DMS114 treated with DMSO at 0.1 percent for 48 hours (cell line): Measurements from ENCODE around the gene RFLNA.

ENCODE experiments used
- DNase-seq: peaks from one replicate; lab custom pipeline; 2025; ENCODE audit not compliant: unreplicated experiment; lab: John Stamatoyannopoulos, UW

RFLNA gene

GRCh38 chr12:124336742-124337520 lies 42.0 kb downstream of the RFLNA start:
- no peak for DNase-seq

- no peak for DNase-seq
These were observed 42.7 kb downstream of the RFLNA start for GRCh38 chr12:124337622-124338021.

GRCh38 chr12:124338448-124338847 lies 43.6 kb downstream of the RFLNA start:
- no peak for DNase-seq

- no peak for DNase-seq
These were observed 44.1 kb downstream of the RFLNA start for GRCh38 chr12:124338876-124339603.

- no peak for DNase-seq
These were observed 45.4 kb downstream of the RFLNA start for GRCh38 chr12:124340080-124340900.

GRCh38 chr12:124341645-124342069 lies 46.8 kb downstream of the RFLNA start:
- DNase-seq: no peak

GRCh38 chr12:124344022-124344421 lies 49.1 kb downstream of the RFLNA start:
- DNase-seq: no peak

- DNase-seq: no peak
These were observed 49.6 kb downstream of the RFLNA start for GRCh38 chr12:124344526-124344925.

GRCh38 chr12:124345795-124346194 lies 50.9 kb downstream of the RFLNA start:
- no peak for DNase-seq

GRCh38 chr12:124346425-124347168 lies 51.7 kb downstream of the RFLNA start:
- DNase-seq: no peak

- no peak for DNase-seq
These were observed 52.4 kb downstream of the RFLNA start for GRCh38 chr12:124347335-124347734.

- DNase-seq: no peak
These were observed 53.1 kb downstream of the RFLNA start for GRCh38 chr12:124347805-124348658.

GRCh38 chr12:124348659-124349380 lies 53.9 kb downstream of the RFLNA start:
- DNase-seq: no peak

GRCh38 chr12:124350491-124350890 lies 55.6 kb downstream of the RFLNA start:
- no peak for DNase-seq

- no peak for DNase-seq
These were observed 56.5 kb downstream of the RFLNA start for GRCh38 chr12:124351422-124351821.

- DNase-seq: no peak
These were observed 57.4 kb downstream of the RFLNA start for GRCh38 chr12:124352257-124352656.

GRCh38 chr12:124352839-124353238 lies 57.9 kb downstream of the RFLNA start:
- no peak for DNase-seq

- no peak for DNase-seq
These were observed 59.5 kb downstream of the RFLNA start for GRCh38 chr12:124354400-124354799.

- no peak for DNase-seq
These were observed 61.3 kb downstream of the RFLNA start for GRCh38 chr12:124356221-124356620.
